Thyroid gland (tissue), 4 donors: ENCODE data around the gene IZUMO4. TPM values are rescaled to one million over a fixed set of nuclear protein-coding genes. Genes with fewer than 3 reads are reported as not detected.

Experiments
- DNase-seq, 2 donors: peaks; one replicate each; pipeline ENCODE4 v3.0.0-alpha.2; 2019
- H3K27ac ChIP-seq, 3 donors: fragments of 200-600 bp; sonication (generic); 1 replicate in 2 of 3; 2 replicates in 1 of 3; pipeline ENCODE4 v1.5.1; 2016 to 2019; ENCODE audit warnings: mild to moderate bottlenecking in 1 of 3, moderate library complexity in 1 of 3
- H3K27me3 ChIP-seq: fragments of 200-600 bp; sonication (generic); one replicate; pipeline ENCODE4 v1.5.1; 2019
- H3K36me3 ChIP-seq, 2 donors: fragments of 200-600 bp; sonication (generic); one replicate each; pipeline ENCODE4 v1.5.1; 2016 to 2019
- H3K4me1 ChIP-seq, 2 donors: fragments of 200-600 bp; sonication (generic); one replicate each; pipeline ENCODE4 v1.5.1; 2017 to 2019
- H3K4me3 ChIP-seq, 3 donors: fragments of 200-600 bp; sonication (generic); replicated peaks in 1 of 3; 1 replicate in 2 of 3; 2 replicates in 1 of 3; pipeline ENCODE4 v1.5.1; 2016; ENCODE audit warnings: mild to moderate bottlenecking in 1 of 3
- H3K9me3 ChIP-seq: fragments of 200-600 bp; sonication (generic); one replicate; pipeline ENCODE4 v1.5.1; 2017
- CTCF ChIP-seq, 6 experiments: fragments of 200-600 bp in 3 of 6; fragments of 450-650 bp in 3 of 6; sonication (generic) in 3 of 6; IDR thresholded peaks; one replicate each; pipeline ENCODE4 v1.5.1; 2016 to 2019; ENCODE audit warnings: antibody characterized with exemption in 6 of 6, mild to moderate bottlenecking in 2 of 6, inconsistent platforms in 1 of 6, moderate library complexity in 1 of 6
- POLR2A ChIP-seq, 2 donors: fragments of 450-650 bp; IDR thresholded peaks; one replicate each; pipeline ENCODE4 v1.6.1; 2017; ENCODE audit warnings: antibody characterized with exemption in 2 of 2, mild to moderate bottlenecking in 2 of 2, moderate library complexity in 1 of 2
- WGBS, 2 donors: methylation state at CpG; one replicate each; pipeline ENCODE4 v1.1.5; 2017; 5-methylcytosine and 5-hydroxymethylcytosine counted together
- intact Hi-C: fragments of 100-400 bp; cut with DNase I; formaldehyde crosslinking; loops from one replicate; pipeline ENCODE4 v1.15.1; 2023
- total RNA-seq, 4 donors: library from RNA; depleted of rRNA; stranded (reverse); fragments of >200 nt; gene quantifications; one replicate each; pipeline ENCODE4 v1.2.3, GENCODE V29; 2016

Gene IZUMO4
- total RNA-seq, 4 donors from 2014 or later, result 1.1 to 4.2 (median 2.9) TPM

- Histone ChIP-seq H3K36me3 (peaks cover 28 to 29% of the 10 kb centered on the region in 2 donors), H3K27ac (no peak overlapping the region), H3K4me1 (peaks cover 11 to 16% of the 10 kb centered on the region in 2 donors), H3K9me3 (no peaks in the 10 kb centered on the region), H3K4me3 (no peak overlapping the region), H3K27me3 (no peaks in the 10 kb centered on the region)
- WGBS, 2 donors, result 65% methylated on average over 11 of the region's 16 CpGs; no CpG with 5 or more reads in 1 of the 2 donors
- TF ChIP-seq CTCF (IDR thresholded peaks at IDR 0.05), result no peak
- TF ChIP-seq POLR2A (IDR thresholded peaks at IDR 0.05), result no peak
- intact Hi-C loops, result no loop called here
- no peak for DNase-seq
These were observed 2.4 kb downstream of the IZUMO4 start for GRCh38 chr19:2099054-2099501.

- intact Hi-C loops, result no loop called here
These were observed 3.4 kb downstream of the IZUMO4 start for GRCh38 chr19:2099937-2100718.

GRCh38 chr19:2100719-2101061, 4.0 kb downstream of the IZUMO4 start:
- Histone ChIP-seq H3K27ac (no peak overlapping the region), H3K4me1 (peaks cover 5 to 6% of the 10 kb centered on the region in 2 donors), H3K27me3 (no peaks in the 10 kb centered on the region), H3K36me3 (peaks cover 28 to 29% of the 10 kb centered on the region in 2 donors), H3K9me3 (no peaks in the 10 kb centered on the region), H3K4me3 (no peak overlapping the region)
- intact Hi-C loops, result no loop called here
- TF ChIP-seq POLR2A (IDR thresholded peaks at IDR 0.05) (no peak), CTCF (IDR thresholded peaks at IDR 0.05) (no peak)
- no peak for DNase-seq
- WGBS, 2 donors, result 91 to 93% methylated on average over 3 to 11 of the region's 11 CpGs

More at GRCh38 chr19:2099937-2100718, 3.4 kb downstream of the IZUMO4 start:
- DNase-seq, result no peak
- no peak for TF ChIP-seq CTCF (IDR thresholded peaks at IDR 0.05)
- TF ChIP-seq POLR2A (IDR thresholded peaks at IDR 0.05), result no peak
- 93% methylated on average over 36 to 37 of the region's 39 CpGs for WGBS, 2 donors
- Histone ChIP-seq H3K9me3 (no peaks in the 10 kb centered on the region), H3K36me3 (peaks cover 28 to 29% of the 10 kb centered on the region in 2 donors), H3K4me1 (peaks cover 9 to 10% of the 10 kb centered on the region in 2 donors), H3K4me3 (no peak overlapping the region), H3K27me3 (no peaks in the 10 kb centered on the region), H3K27ac (no peak overlapping the region)

GRCh38 chr19:2101417-2102335, 5.0 kb downstream of the IZUMO4 start:
- intact Hi-C loops, result no loop called here
- TF ChIP-seq CTCF (IDR thresholded peaks at IDR 0.05) (no peak), POLR2A (IDR thresholded peaks at IDR 0.05) (no peak)
- Histone ChIP-seq H3K27ac (no peak overlapping the region), H3K27me3 (no peaks in the 10 kb centered on the region), H3K9me3 (no peaks in the 10 kb centered on the region), H3K36me3 (peaks cover 33 to 38% of the 10 kb centered on the region in 2 donors), H3K4me1 (peaks cover 5 to 6% of the 10 kb centered on the region in 2 donors), H3K4me3 (no peak overlapping the region)
- WGBS, 2 donors, result 92 to 94% methylated on average over 32 to 44 of the region's 45 CpGs
- DNase-seq, result no peak
